ENCODE data around the gene HERC2.
"Not testable (repeated sequence)": the region's sequence is repeated elsewhere in the genome, so short reads cannot be mapped to it uniquely, and the experiment has no call there.

GRCh38 chr15:28297434-28297833 lies 24.5 kb downstream of the HERC2 start:
- TF ChIP-seq CTCF, POLR2A, POLR2AphosphoS5, EP300 (IDR thresholded peaks at IDR 0.05): not testable (repeated sequence)

Measured in stomach (tissue), 4 donors.